IPS-18c (cell line): ENCODE results near the gene TMTC2.

Experiments used
- H3K4me3 ChIP-seq: 2 replicates; pipeline ENCODE4 v1.7.0; 2013; ENCODE audit warnings: low read depth, mild to moderate bottlenecking, low read length, moderate library complexity; ENCODE audit not compliant: insufficient read depth
- H3K9me3 ChIP-seq: one replicate; pipeline ENCODE4 v1.6.1; 2013; ENCODE audit warnings: mild to moderate bottlenecking, low read length, moderate library complexity; ENCODE audit not compliant: control insufficient read depth, insufficient read depth

TMTC2 gene

DNA sequence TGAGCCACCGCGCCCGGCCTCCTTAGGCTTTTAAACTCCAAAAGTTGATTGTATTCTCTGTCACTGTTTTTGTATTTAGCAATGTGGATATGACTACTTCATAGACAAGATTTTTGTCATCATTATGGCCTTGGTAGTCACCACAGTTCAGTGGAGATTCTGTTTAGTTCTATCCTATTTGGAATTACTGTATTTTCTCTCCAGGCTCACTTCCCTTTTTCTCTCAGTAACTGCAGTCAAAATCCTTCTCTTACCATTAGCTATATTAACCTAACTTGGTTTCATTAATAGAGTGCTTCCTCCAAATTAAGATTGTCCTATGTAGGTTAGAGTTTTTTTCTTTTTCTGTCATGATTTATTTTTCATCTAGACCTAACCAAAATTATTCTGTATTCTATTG lies 283.9 kb downstream of the TMTC2 start:
- no peaks in the 10 kb centered on the region for H3K9me3 ChIP-seq
- H3K4me3 ChIP-seq, result no peak overlapping the region

DNA sequence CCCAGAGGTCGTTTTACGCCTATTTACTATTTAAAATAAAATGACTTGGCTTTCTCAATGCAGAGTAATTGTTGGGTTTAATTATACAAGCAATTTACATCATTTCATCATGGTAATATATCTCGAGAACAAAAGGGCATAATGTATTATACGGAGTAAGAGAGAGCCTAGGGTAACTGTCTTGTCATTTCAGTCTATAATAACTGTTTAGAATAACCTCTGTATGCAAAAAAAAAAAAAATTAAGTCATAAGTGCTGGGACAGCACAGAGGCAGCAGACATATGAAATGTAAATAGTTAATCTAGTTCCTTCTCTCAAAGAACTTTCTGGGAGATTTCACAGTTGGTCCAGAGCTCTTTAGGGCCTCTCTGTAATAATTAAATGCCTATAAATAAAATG lies 284.9 kb downstream of the TMTC2 start:
- no peaks in the 10 kb centered on the region for H3K9me3 ChIP-seq

DNA sequence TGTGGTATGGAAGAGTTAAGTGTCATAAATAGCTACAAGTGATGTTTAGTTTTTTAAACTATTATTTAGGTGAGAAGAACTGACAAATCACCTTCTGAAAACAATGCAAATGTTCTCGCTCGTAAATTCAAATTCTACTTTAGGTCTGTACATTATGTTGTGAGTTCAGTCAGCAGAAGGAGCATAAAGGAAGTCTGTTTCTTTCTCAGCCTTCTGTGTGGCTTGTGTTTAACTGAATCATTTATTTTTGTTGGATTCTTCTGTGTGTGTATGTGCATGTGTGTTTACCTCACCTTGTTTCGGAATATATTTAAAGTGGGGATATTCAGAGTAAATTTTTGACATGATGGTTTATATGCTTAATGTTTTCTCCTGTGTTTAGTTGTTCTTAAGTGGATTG lies 285.9 kb downstream of the TMTC2 start:
- Histone ChIP-seq H3K9me3 (no peaks in the 10 kb centered on the region), H3K4me3 (no peak overlapping the region)

More for the DNA sequence above, 284.9 kb downstream of the TMTC2 start:
- no peak overlapping the region for H3K4me3 ChIP-seq

DNA sequence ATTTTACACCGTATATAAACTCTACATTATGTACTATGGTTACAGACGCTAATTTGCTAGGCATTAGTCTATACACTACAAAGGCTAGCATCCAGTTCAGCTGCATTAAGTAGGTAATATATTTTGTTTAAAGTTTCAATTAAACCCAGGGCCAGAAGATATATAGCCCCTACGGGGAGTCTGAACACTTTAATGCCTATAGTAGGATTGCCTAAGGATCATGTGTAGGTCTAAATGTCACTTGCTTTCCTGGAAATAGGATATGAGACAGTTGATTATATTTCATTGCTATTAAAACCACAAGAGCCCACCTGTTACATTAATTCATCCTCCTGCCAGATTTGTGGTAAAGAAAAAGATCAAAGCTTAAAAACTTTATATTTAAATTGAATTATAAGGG lies 286.9 kb downstream of the TMTC2 start:
- no peaks in the 10 kb centered on the region for H3K9me3 ChIP-seq
- no peak overlapping the region for H3K4me3 ChIP-seq

DNA sequence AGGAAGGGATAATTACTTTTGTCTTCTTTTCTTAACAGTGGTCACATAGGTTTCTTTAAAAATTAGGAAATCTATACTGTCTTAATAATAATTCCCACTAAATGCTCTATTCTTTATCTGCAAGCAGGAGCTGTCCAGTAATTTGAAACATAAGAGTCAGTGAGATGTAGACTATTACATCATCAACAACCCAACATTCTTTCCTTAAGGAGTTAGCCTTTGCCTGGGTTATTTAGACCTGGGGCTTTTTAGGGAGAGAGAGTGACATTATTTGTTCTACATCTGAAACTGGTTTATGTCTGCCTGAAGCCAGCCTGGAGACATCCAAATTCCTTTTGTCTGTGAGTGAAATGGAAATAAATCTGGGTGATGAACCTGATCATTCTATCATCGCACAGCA lies 294.4 kb downstream of the TMTC2 start:
- Histone ChIP-seq H3K9me3 (no peaks in the 10 kb centered on the region), H3K4me3 (no peak overlapping the region)

DNA sequence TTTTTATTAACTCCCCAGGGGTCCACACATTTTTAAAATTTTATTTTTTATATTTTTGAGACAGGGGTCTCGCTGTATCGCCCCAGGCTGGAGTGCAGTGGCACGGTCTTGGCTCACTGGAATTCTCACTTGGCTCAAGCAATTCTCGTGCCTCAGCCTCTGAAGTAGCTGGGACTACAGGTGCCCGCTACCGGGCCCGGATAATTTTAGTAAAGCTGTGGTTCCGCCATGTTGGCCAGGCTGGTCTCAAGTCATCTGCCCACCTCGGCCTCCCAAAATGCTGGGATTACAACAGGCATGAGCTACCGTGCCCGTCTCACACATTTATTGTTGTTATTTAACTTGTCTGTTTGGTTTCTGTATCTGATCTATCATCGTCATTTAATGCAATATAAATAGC lies 307.4 kb downstream of the TMTC2 start:
- no peaks in the 10 kb centered on the region for H3K9me3 ChIP-seq
- H3K4me3 ChIP-seq, result no peak overlapping the region

DNA sequence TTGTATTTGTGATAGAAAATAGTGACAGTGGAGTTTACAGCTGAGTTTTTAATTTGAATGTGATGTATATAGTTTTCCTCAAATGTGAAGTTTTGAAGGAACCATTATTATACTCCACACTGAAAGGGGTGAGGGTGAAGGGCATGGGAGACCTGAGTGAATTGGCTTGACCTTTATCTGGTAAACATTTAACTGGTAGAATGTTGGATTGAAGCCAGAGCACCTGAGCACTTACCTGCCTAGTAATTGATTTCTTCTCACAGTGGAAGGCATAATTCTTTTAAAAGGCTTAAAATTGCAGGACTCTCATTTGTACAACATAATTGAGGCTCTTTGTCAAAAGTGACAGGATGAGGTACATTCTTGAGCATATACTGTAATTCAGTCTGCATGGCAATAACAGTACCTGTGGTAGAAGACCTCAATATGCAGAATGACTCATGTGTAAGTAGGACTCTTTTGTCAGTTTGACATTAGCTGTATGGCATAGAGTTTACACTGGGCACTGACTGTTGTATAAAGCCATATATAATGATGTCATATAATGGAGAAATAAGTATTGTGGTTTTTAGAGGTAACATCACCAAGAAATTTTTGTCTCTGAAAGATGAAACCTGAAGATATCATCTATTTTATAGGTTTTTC lies 309.6 kb downstream of the TMTC2 start:
- H3K4me3 ChIP-seq, result no peak overlapping the region
- H3K9me3 ChIP-seq, result no peaks in the 10 kb centered on the region

DNA sequence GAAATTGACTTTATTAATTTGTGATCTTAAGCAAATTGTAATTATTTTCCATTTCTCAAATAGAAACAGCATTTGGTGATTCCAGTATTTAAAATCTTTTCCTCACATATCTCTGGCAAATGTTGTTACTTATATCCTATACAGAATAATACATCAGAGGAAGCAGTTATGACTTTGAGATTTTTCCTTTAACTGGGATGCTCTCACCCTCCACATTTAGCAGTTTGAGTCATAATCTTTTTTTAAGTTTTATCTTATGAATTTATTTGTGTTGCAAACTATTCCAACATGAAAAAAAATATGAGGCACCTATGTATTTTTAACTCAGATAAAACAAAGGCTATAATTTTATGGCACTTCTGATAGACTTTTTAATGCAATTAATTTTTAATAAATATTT lies 311.8 kb downstream of the TMTC2 start:
- Histone ChIP-seq H3K9me3 (no peaks in the 10 kb centered on the region), H3K4me3 (no peak overlapping the region)

DNA sequence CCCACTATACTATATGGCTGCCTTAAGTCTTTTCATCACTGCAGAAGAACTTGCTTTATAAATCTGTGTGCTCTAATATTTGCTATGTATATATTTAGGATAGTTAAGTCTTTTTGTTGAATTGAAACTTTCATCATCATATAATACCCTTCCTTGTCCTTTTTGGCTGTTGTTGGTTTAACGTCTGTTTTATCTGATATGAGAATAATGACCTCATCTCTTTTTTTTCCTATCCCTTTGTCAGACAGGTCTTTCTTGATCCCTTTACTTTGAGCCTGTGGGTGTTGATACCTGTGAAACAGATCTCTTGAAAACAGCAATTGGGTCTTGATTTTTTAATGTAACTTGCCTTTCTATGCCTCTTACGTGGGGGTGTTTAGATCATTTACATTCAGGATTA lies 316.3 kb downstream of the TMTC2 start:
- H3K4me3 ChIP-seq, result no peak overlapping the region
- peaks cover 3% of the 10 kb centered on the region for H3K9me3 ChIP-seq

DNA sequence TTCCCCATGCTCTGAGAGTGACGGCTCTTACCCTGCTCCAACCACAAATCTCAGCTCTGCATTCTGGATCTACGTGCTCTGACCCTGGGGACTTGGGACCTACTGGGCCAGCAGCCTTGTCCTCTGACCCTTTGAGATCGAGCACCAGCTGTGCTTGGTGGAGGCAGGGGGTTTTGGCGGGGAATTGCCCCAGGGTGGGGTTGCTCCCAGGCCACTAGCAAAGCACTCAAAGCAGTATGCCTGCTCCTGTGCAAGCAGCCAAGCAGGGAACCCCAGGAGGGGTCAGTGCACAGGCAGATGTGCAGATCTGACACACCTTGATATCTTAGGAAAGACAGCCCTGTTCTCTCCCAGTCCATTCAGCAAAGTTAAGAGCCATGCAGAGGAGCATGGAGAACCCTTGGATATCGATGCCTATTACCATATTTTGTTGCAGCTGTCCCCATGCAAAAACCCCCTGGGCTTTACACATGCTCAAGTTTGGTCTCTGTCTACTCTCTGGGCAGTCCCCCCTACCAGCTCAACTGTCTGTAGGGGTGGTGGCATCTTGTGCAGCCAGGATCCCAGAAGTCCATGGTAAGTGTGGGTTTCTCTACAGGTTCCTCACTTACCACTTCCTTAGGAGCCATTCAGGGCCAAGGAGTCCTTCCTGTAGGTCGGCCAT lies 319.0 kb downstream of the TMTC2 start:
- Histone ChIP-seq H3K4me3 (no peak overlapping the region), H3K9me3 (peaks cover 11% of the 10 kb centered on the region)

DNA sequence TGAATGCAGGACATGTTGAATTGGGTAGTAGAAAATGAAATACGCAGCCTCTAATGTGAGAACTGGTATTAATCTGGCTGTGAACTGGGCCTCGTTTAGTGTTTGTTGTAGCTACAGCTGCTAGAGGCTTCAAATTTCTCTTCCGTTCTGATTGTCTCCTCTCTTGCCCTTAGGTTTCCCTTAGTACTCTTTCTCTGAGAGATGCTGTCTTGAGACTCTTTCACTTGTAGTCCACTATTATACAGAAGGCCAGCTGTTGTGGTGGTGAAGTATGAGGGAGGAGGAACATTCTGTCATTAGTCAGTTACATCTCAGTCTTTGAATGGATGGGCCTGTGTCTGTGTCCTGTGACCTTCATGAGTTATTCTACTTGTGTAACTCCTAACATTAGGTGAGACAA lies 322.0 kb downstream of the TMTC2 start:
- peaks cover 11% of the 10 kb centered on the region for H3K9me3 ChIP-seq
- no peak overlapping the region for H3K4me3 ChIP-seq

DNA sequence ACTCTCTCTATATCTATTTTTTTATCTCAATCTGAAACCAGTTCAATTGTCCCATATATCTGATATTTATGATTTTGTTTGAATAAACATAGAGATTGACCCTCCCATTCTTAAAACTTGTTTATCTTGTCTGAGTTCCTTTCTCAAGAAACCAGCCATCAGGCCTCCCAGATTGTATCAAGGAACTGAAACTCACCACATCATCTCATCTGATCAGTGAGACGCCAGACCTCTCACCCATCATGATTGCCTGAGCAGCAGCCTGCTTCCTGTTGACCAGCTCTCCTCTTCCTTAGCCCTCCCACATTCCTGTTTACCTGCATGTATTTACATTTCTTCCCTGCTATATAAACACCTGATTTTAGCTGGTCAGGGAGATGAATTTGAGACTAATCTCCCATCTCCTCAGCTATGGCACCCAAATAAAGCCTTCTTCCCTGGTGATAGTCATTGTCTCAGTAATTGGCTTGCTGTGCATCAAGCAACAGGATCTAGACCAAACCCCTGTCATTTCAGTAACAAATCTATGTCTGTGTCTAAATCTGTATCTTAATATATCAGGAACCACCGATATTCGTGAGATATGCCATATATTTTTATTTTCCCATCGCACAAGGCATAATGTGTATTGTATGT lies 323.6 kb downstream of the TMTC2 start:
- Histone ChIP-seq H3K4me3 (no peak overlapping the region), H3K9me3 (peaks cover 8% of the 10 kb centered on the region)

DNA sequence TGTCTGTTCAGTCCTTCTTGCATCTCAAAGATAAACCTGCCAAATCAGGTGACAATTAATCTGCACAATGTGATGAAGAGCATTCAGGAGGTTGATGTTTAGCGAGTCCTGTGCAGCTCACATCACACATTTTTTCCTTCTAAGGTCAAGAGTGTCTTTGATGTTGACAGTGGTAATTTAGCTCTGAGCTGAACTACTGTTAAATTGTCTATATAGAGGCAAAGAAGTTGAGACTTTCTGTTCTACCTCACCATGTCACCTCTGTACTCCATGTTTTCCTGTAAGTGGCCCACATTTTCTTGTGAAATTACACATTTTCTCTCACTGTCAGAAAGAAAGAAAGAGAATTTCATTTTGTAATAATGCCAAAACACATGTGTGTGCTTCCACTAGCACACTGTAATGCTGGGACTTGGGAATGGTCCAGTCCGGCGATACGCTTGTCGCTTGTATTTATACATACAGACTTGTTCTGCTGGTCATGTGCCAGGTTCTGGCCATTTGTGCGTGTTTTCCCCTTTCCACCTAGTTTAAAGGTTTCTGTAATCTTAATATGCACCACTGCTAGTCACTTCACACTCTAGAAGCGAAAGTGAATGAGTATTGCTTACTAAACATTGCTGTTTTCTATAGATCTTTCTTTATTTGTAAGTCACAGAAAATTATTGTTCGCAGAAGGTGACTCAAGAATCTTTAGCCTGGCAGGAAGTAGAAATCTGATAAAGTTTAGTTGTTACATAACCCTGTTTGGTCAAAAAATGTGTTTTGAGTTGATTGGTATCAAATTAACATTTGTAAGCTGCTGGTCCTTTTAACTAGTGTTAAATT lies 328.9 kb downstream of the TMTC2 start:
- no peak overlapping the region for H3K4me3 ChIP-seq
- H3K9me3 ChIP-seq, result no peaks in the 10 kb centered on the region

DNA sequence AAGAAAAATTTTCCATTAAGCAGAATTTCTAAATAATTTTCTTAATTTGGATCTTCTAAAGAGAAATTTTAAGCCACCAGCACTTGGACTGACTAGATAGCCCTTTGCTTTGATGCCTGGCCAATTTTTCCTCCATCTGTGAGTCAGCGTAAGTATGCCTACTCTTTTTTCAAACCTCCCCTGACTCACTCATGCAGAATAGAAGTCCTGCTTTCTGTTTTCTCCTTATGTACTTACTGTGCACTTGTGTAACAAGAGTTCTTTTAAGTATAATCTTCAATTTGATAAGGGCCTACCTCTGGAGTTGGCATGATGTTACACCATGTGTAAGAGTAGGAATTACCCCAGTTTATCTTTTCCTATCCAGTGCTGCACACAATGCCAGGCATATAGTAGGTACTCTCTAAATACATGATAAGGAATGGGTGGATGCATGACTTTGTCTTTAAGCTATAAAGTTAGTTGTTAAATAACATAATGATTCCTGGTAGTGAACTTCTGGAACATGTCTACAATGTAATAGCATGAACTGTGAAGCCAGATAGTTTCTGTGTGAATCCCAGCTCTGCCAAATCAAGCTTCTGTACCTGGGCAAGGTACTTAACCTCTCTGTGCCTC lies 329.6 kb downstream of the TMTC2 start:
- H3K4me3 ChIP-seq, result no peak overlapping the region
- H3K9me3 ChIP-seq, result no peaks in the 10 kb centered on the region

DNA sequence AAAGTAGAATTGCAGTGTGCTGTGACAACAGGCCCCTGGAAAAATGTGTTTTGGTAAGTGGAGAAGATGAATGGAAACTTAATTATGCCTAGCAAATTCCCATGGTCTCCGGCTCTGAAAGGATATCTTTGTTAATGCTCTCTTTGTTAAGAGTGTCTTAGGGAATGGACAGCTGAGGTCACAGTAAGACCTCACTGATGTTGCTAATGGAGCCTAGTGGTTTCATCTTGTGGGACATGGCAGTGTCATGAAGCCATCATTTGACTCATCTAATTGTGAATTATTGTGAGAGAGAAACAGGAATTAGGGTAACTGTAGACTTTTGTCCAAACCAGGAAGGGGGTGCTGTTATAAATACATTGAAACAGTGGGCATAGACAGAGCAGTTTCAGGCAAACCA lies 330.3 kb downstream of the TMTC2 start:
- Histone ChIP-seq H3K9me3 (no peaks in the 10 kb centered on the region), H3K4me3 (no peak overlapping the region)

DNA sequence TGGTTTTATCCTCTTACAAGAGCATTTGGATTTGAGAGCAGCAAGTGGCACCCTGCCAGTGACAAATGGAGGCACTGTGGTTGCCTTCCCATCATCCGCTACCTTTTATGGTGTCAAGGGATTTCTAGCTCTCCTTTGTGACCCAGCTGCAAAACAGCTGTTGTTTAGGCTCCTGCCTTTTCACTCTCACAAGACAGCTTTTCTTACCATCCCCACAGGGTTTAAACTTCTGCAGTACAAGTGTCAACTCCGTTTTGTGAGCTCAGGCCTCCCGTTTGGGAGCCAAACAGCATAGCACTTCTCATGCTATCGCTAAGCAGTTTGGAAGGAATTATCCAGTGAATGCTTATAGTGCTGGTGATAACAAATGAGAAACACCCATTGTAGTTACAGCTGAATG lies 331.4 kb downstream of the TMTC2 start:
- H3K4me3 ChIP-seq, result no peak overlapping the region
- H3K9me3 ChIP-seq, result no peaks in the 10 kb centered on the region

DNA sequence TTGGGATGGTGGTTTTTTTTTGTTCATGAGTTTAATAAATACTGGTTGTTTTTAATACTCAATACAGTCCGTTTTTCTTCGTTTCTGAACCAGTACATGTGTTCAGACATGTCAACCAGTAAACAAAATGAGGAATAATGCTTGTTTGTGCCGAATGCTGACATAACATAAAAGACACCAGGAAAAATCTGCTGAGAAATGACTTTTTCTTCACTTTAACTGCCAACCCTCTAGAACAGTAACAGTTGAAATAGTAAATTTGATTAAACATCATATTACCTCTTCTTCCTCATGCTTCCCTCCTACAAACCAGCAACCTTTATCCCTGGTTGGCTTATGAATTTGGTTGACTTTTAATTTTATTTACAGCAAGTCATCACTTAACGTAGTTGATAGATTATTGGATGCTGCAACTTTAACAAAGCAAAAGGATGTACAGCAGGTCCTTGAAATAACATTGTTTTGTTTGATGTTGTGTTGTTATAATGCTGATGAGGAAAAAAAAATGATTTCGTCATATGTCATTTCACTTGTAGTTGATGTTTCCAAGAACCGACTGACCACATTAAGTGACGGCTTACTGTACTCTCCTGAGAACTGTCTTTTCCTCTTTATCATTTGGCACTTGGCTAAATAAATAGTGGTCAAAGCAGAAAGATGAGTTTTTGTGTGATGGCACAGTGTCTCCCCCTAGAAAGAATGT lies 340.5 kb downstream of the TMTC2 start:
- Histone ChIP-seq H3K9me3 (no peaks in the 10 kb centered on the region), H3K4me3 (no peak overlapping the region)
